ENCODE results near the gene FTCD.
"Not testable (repeated sequence)": the region's sequence is repeated elsewhere in the genome, so short reads cannot be mapped to it uniquely, and the experiment has no call there.

The FTCD gene

DNA sequence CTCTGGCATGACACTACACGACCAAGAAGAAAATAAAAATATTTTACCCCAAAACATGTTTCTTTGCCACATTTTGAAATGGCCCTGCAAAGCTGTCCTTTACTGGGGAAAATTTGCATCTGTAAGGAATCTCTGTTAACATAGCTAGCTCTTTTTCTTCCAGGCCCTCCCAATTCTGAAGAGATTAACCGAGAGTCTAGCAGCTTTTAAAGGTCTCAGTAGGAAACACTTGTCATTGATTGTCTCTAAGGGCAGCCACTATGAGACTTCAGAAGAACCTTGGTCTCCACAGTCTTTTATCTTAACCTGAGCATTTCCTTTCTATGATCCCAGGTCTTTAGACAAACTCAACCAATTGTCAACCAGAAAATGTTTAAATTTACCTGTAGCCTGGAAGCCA is 48.0 kb downstream of the FTCD start:
- not testable (repeated sequence) for DNase-seq

- no peak for DNase-seq
Observed at GRCh38 chr21:46104104-46104503, 51.3 kb downstream of the FTCD start.

DNA sequence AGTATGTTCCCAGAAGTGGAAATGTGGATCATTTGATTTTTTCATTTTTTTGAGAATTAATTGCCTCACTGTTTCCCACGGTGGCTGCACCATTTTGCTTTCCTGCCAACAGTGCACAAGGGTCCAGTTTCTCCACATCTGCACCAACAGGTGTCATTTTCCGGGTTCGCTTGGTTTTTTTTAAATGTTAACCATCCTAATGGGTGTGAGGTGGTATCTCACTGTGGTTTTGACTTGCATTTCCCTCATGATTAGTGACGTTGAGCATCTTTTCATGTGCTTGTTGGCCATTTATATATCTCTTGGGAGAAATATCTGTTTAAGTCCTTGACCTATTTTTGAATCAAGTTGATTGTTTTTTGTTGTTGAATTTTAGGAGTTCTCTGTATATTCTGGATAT is 54.5 kb downstream of the FTCD start:
- no peak for DNase-seq

GRCh38 chr21:46100426-46100825 is 55.0 kb downstream of the FTCD start:
- no peak for DNase-seq

GRCh38 chr21:46100020-46100419 is 55.4 kb downstream of the FTCD start:
- DNase-seq: no peak

- DNase-seq: no peak
Observed at GRCh38 chr21:46099476-46099875, 55.9 kb downstream of the FTCD start.

DNA sequence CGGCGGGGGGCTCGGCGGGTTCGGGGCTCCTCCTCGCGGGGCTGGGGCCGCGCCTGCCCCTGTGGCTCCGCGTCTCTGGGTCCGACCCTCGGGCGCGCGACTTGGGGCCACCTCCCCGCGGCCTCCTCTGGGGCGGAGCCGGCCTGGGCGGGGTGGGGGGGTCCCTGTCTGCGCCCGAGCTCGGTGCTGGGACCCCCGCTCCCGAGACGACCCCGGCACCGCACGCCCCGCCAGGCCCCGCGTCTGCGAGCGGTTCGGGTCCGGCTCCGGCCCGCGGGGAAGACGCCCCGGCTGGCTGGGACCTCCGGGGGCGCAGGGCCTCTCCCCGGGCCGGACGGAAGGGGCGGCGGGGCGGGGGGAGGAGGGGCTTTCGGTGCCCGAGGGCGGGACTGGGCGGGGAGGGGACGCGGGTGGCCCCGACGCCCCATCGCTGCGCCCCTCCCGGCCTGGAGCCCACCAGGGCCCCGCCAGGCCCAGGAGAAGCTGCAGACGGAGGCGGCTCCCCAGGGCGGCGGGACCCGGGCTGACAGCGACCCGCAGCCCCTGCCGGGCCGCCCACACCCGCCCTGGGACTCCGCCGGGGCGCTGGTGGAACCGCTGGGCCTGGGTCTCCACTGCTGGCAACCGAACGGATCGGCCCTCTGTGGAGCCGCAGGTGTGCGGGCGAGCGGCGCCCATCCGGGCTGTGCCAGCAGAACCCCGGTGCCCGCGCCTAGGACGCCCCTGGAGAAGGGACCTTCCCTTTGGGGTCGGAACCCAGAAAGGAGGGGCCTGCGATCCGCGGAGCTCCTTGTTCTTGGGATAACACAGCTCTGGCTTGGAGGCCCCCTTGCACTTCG is 56.9 kb downstream of the FTCD start:
- DNase-seq: peak in 4 of 6 experiments; percentile 16 to 31 (median 22)

DNA sequence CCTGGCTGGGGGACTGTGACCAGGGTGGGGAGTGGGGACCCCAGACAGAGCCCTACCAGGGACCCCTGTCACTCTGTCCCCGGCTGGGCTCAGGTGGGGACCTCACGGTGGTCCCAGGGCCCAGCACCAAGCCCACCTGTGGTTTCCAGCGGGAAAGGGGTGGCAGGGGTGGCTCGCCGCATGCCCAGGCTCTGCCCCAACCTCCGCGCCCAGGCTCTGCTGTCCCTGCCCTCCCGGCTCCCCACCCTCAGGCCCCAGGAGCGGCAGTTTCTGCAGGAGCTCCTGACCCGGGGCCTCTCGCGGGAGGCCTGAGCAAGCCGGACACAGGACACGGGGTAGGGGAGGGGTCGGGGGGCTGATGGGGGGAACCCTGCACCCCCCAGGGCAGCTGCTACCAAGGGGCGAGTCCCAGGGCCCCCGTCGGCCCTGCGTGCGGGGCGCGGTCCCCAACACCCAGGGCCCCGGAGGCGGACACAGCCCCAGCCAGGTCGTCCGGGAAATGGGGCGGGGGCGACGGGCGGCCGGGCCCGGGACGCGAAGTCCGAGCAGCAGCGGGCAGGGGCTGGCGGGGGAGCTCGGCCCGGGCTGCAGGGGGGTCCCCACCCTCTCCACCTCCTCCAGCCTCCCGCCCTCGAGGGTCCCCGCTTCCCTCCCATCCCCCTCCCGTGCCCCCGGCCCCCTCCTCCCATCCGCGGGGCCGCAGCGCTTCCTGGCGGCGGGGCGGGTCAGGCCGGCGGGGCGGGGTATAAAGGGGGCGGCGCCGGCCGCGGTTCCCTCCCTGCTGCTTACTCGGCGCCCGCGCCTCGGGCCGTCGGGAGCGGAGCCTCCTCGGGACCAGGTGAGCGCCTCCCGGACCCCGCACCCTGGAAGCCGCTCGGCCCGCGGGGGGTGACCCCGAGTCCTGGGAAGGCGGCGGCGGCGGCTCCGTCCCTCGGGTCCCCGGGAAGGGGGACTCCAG is 57.8 kb downstream of the FTCD start, which contains the start of gene COL6A2:
TSS of gene COL6A2 (plus strand) at position 777 of the 958 bp plus-strand sequence.
- DNase-seq: peak in 5 of 6 experiments; percentile 23 to 57 (median 35)

DNA sequence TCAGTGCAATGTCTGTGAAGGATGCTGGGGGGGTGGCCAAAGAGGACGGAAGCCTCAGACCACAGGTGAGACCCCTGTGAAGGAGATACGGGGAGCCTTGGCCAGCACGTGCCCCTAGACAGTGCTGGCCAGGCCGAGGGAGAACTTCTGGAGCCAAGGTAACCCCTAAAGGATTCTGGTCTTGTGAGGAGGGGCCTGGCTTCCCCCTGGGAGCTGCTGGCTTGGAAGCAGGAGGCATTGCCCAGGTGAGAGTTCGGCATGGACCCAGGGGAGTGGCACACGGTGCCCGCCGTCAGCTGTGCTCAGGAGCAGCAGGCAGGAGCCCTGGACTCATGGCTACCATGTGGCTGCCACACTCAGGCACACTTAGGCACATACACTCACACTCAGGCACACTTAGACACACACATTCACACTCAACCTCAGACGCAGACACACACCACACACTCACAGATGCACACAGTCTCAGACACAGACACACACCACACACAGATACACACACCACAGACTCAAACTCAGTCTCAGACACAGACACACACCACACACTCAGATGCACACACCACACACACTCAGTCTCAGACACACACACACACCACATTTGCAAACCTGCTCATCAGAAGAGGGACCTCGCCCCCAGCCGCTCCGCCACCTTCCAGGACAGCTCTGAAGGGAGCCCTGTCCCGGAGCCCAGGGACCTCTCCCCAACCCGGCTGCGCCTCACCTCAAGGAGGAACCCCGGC is 58.6 kb downstream of the FTCD start:
- peak in 1 of 6 experiments; percentile 11 for DNase-seq

GRCh38 chr21:46095814-46096595 is 59.4 kb downstream of the FTCD start:
- no peak for DNase-seq

GRCh38 chr21:46095083-46095719 is 60.2 kb downstream of the FTCD start:
- DNase-seq: no peak

GRCh38 chr21:46094401-46095082 is 60.8 kb downstream of the FTCD start:
- no peak for DNase-seq

DNA sequence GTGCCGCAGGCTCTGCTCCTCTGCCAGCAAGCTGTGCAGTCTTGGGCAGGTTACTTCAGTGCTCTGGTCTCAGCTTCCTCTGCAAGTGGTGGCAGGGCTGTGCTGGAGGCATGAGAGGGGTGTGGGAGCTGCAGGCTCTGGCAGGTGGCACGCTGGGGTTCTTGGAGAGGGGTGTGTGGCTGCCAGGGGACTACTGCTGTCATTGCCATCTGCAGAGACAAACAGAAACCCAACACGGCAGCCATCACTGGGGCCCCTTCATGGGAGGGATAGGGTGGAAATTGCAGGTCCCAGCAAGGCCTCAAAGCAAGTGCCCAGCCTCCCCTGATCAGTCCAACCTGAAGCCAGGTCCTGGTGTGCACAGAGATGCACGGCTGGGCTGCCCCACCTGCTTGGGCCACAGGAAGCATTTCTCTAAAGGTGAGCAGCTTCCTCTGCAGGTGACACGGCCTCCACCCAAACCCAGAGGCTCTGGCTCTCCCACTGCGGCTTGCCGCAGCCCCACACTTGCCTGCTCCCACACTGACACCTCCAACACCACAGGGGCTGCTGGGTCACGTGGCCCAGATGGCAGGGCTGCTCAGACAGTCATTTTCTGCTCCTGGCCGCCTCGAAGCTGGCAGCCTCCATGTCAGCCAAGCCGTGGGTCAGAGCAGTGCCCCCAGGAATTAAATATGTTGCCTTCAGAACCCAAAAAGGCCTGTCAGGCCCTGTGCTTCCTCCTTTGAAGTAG is 61.5 kb downstream of the FTCD start:
- DNase-seq: no peak

GRCh38 chr21:46092811-46093667 is 62.3 kb downstream of the FTCD start:
- no peak for DNase-seq

GRCh38 chr21:46092026-46092764 is 63.2 kb downstream of the FTCD start:
- DNase-seq: no peak

DNA sequence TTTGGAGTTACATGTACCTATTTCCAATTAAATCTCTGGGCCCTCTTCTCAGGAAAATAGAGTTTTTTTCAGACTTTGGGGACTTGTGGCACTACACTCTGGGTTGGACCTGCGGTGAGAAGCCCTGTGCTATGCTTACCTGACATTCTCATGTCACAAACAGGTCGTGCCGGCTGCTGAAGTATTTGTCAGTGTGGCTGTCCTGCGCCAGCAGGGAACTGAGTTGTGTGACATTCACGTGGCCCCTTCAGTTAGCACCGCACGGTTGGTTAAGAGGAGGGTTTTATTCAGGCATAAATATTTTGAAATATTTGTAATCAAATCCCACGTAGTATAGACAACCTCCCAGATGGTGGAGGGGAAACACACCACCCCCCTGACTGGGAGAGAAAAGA is 63.8 kb downstream of the FTCD start:
- DNase-seq: no peak

DNA sequence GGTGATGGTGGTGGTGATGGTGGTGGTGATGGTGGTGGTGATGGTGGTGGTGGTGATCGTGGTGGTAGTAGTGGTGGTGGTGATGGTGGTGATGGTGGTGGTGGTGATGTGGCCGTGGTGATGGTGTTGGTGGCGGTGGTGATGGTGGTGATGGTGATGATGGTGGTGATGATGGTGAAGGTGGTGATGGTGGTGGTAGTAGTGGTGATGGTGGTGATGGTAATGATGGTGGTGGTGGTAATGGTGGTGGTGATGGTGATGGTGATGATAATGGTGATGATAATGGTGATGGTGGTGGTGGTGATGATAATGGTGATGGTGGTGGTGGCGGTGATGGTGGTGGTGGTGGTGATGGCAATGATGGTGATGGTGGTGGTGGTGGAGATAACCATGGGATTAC is 64.3 kb downstream of the FTCD start:
- no peak for DNase-seq

GRCh38 chr21:46089285-46089684 is 66.1 kb downstream of the FTCD start:
- DNase-seq: no peak

Measured in stimulated activated naive CD4-positive, alpha-beta T cell (primary cell).